Tibial nerve (tissue), 4 donors: ENCODE data around the gene FHOD1.

Experiments used
- CTCF ChIP-seq, 5 experiments: fragments of 200-600 bp in 3 of 5; fragments of 450-650 bp in 2 of 5; sonication (generic) in 3 of 5; IDR thresholded peaks; one replicate each; pipeline ENCODE4 v1.5.1; 2016 to 2019; ENCODE audit warnings: antibody characterized with exemption in 5 of 5, mild to moderate bottlenecking in 3 of 5, moderate library complexity in 2 of 5
- EP300 ChIP-seq, 2 donors: sonication (generic); formaldehyde crosslinking; IDR thresholded peaks; one replicate each; pipeline ENCODE4 v1.6.1; 2017; ENCODE audit warnings: antibody characterized with exemption in 2 of 2, mild to moderate bottlenecking in 1 of 2

- TF ChIP-seq CTCF (IDR thresholded peaks at IDR 0.05) (peak in 2 of 5 experiments; percentile 18 to 46), EP300 (IDR thresholded peaks at IDR 0.05) (peak; percentile 93)
Measured at GRCh38 chr16:67191995-67192681, 55.1 kb downstream of the FHOD1 start, which contains the start of gene E2F4.
